ENCODE measurements around the gene MACROD1. TPM values are rescaled to one million over a fixed set of nuclear protein-coding genes. Genes with fewer than 3 reads are reported as not detected.
A peak's percentile ranks its signal among the peaks of the same experiment; 100 is the strongest.

The MACROD1 gene
- total and polyA plus RNA-seq, 2 of the 13 experiments (the other 11 are each of a cell fraction or from before 2014, with no cell fraction given): 23.1 to 34.5 TPM

GRCh38 chr11:64181506-64182411 is 15.8 kb upstream of the MACROD1 start (continued):
- TF ChIP-seq SKIL (CRISPR knock-in tag; IDR thresholded peaks at IDR 0.05; ENCODE audit: borderline replicate concordance) (peak; percentile 19; the same call in 1 of the 2 replicates), KDM5B (CRISPR knock-in tag; IDR thresholded peaks at IDR 0.05; ENCODE audit: borderline replicate concordance) (peak; percentile 18; the same call in 1 of the 2 replicates), ZNF589 (CRISPR knock-in tag; conservative IDR thresholded peaks at IDR 0.05) (no peak), RXRA (CRISPR knock-in tag; IDR thresholded peaks at IDR 0.05) (0 out of 2 replicates have a peak, but pooled peaks have one; percentile 31), ZMYM4 (CRISPR knock-in tag; IDR thresholded peaks at IDR 0.05) (0 out of 2 replicates have a peak, but pooled peaks have one; percentile 58), ZSCAN12 (CRISPR knock-in tag; IDR thresholded peaks at IDR 0.05) (no peak), ZNF296 (CRISPR knock-in tag; conservative IDR thresholded peaks at IDR 0.05) (no peak), PLRG1 (conservative IDR thresholded peaks at IDR 0.05) (no peak), POGK (CRISPR knock-in tag; conservative IDR thresholded peaks at IDR 0.05) (0 out of 2 replicates have a peak, but pooled peaks have one; percentile 53), ATF3 (CRISPR knock-in tag; IDR thresholded peaks at IDR 0.05) (0 out of 2 replicates have a peak, but pooled peaks have one; percentile 54), FOXP1 (IDR thresholded peaks at IDR 0.05) (no peak), FOXP1 (CRISPR knock-in tag; IDR thresholded peaks at IDR 0.05) (no peak), PHF8 (CRISPR knock-in tag; IDR thresholded peaks at IDR 0.05) (peak; percentile 29), ARID5B (CRISPR knock-in tag; IDR thresholded peaks at IDR 0.05) (peak; percentile 48), ZNF263 (CRISPR knock-in tag; IDR thresholded peaks at IDR 0.05) (peak; percentile 85), HINFP (CRISPR knock-in tag; IDR thresholded peaks at IDR 0.05; ENCODE audit: low read depth) (peak; percentile 72; the same call in 1 of the 2 replicates), PBX2 (CRISPR knock-in tag; IDR thresholded peaks at IDR 0.05) (no peak), SIN3A (IDR thresholded peaks at IDR 0.05; ENCODE audit: borderline replicate concordance, low read depth, low read length) (peak; percentile 46; the same call in 1 of the 2 replicates)

Data from HepG2 (cell line).